8988T (cell line): ENCODE measurements around the gene GDF11.
A peak's percentile ranks its signal among the peaks of the same experiment; 100 is the strongest.

Experiments
- DNase-seq: peaks from one replicate; pipeline ENCODE4 v3.0.0; 2011

The GDF11 gene

GRCh38 chr12:55707841-55708694 lies 34.9 kb upstream of the GDF11 start, which contains the start of gene ITGA7:
Gene ITGA7 (minus strand): TSS chr12:55707904. CDS start chr12:55707682, 222 bp downstream.
- DNase-seq: peak; percentile 79

- DNase-seq: no peak
These were observed 34.2 kb upstream of the GDF11 start for GRCh38 chr12:55708695-55709233.

GRCh38 chr12:55711786-55712553 lies 31.0 kb upstream of the GDF11 start:
- DNase-seq: no peak

- no peak for DNase-seq
These were observed 30.1 kb upstream of the GDF11 start for GRCh38 chr12:55712700-55713415.

- DNase-seq: no peak
These were observed 29.2 kb upstream of the GDF11 start for GRCh38 chr12:55713721-55714120.

- DNase-seq: no peak
These were observed 27.7 kb upstream of the GDF11 start for GRCh38 chr12:55715169-55715764.

- peak; percentile 91 for DNase-seq
These were observed 26.9 kb upstream of the GDF11 start, which contains the start of gene BLOC1S1 for GRCh38 chr12:55715833-55716581. Gene BLOC1S1 (plus strand): TSS chr12:55716046. CDS start chr12:55716052, 6 bp downstream.

- DNase-seq: no peak
These were observed 26.4 kb upstream of the GDF11 start for GRCh38 chr12:55716582-55716957.

GRCh38 chr12:55717011-55718007 lies 25.6 kb upstream of the GDF11 start:
- DNase-seq: no peak

GRCh38 chr12:55718015-55718414 lies 24.9 kb upstream of the GDF11 start:
- no peak for DNase-seq

GRCh38 chr12:55718624-55719275 lies 24.2 kb upstream of the GDF11 start:
- DNase-seq: no peak

GRCh38 chr12:55719371-55719770 lies 23.6 kb upstream of the GDF11 start:
- no peak for DNase-seq

GRCh38 chr12:55720071-55720564 lies 22.8 kb upstream of the GDF11 start, which contains the start of gene RDH5:
Gene RDH5 (plus strand): TSS chr12:55720393. CDS start chr12:55721185, 792 bp downstream.
- no peak for DNase-seq

- DNase-seq: peak; percentile 70
These were observed 22.0 kb upstream of the GDF11 start for GRCh38 chr12:55720894-55721444.

- no peak for DNase-seq
These were observed 21.2 kb upstream of the GDF11 start for GRCh38 chr12:55721601-55722213.

- no peak for DNase-seq
These were observed 20.0 kb upstream of the GDF11 start for GRCh38 chr12:55722948-55723347.

- no peak for DNase-seq
These were observed 19.3 kb upstream of the GDF11 start for GRCh38 chr12:55723516-55724225.
